H1 (cell line): ENCODE data around the gene PHTF2. TPM values are rescaled to one million over a fixed set of nuclear protein-coding genes. Genes with fewer than 3 reads are reported as not detected.

Experiments used
- CTCF ChIA-PET: fragments of 300-600 bp; sonication (Branson Sonifier 250); formaldehyde crosslinking; loops from one replicate; lab custom pipeline; 2021; ENCODE audit not compliant: partially characterized antibody; lab: Charles Lee
- POLR2A ChIA-PET: fragments of 300-600 bp; sonication (Branson Sonifier 250); formaldehyde crosslinking; loops from one replicate; lab custom pipeline; 2021; ENCODE audit warnings: inconsistent platforms; ENCODE audit not compliant: partially characterized antibody; lab: Charles Lee
- DNase-seq, 2 experiments: peaks; one replicate each; pipeline versions ENCODE4 v3.0.0 to v3.0.0-alpha.2; 2010 to 2022; ENCODE audit warnings: low spot score in 2 of 2, low read depth in 1 of 2, mixed read lengths in 1 of 2
- FAIRE-seq: peaks from 2 replicates; lab custom pipeline; 2011; peaks lifted over from hg19 to GRCh38; lab: Jason Lieb, UNC
- H2AFZ ChIP-seq: 2 replicates; pipeline ENCODE4 v1.8.1; 2012; ENCODE audit warnings: low read length, inconsistent platforms
- H2AK5ac ChIP-seq: 2 replicates; pipeline ENCODE4 v1.6.1; 2013; ENCODE audit warnings: low read depth, low read length
- H2BK120ac ChIP-seq: replicated peaks from 2 replicates; pipeline ENCODE3; 2013; ENCODE audit warnings: low read depth, low read length, inconsistent platforms
- H2BK12ac ChIP-seq: 2 replicates; pipeline ENCODE4 v1.6.1; 2013; ENCODE audit warnings: low read depth, low read length
- H2BK15ac ChIP-seq: 2 replicates; pipeline ENCODE4 v1.6.1; 2013; ENCODE audit warnings: low read length
- H2BK20ac ChIP-seq: 2 replicates; pipeline ENCODE4 v1.6.1; 2013; ENCODE audit warnings: low read length
- H2BK5ac ChIP-seq: 2 replicates; pipeline ENCODE4 v1.6.1; 2013; ENCODE audit warnings: low read depth, low read length
- H3K14ac ChIP-seq: 2 replicates; pipeline ENCODE4 v1.6.1; 2013; ENCODE audit warnings: inconsistent platforms; ENCODE audit not compliant: insufficient read length
- H3K18ac ChIP-seq: 2 replicates; pipeline ENCODE4 v1.6.1; 2013; ENCODE audit warnings: low read length; ENCODE audit errors: extremely low read depth
- H3K23ac ChIP-seq: 2 replicates; pipeline ENCODE4 v1.6.1; 2013; ENCODE audit warnings: inconsistent platforms; ENCODE audit not compliant: insufficient read length
- H3K23me2 ChIP-seq: 2 replicates; pipeline ENCODE4 v1.6.1; 2013; ENCODE audit warnings: low read depth, low read length
- H3K27ac ChIP-seq: 2 replicates; pipeline ENCODE4 v1.6.1; 2011; ENCODE audit warnings: low read depth, low read length, inconsistent platforms
- H3K27me3 ChIP-seq, 4 experiments: replicated peaks in 1 of 4; 1 replicate in 1 of 4; 2 replicates in 3 of 4; pipeline versions ENCODE4 v1.6.1 to v1.8.1; 2011 to 2013; ENCODE audit warnings: low read length in 3 of 4, mild to moderate bottlenecking in 3 of 4, inconsistent platforms in 2 of 4, mixed read lengths in 2 of 4, moderate library complexity in 1 of 4; ENCODE audit not compliant: control insufficient read depth in 3 of 4, insufficient read depth in 3 of 4; ENCODE audit errors: extremely low read depth in 1 of 4
- H3K36me3 ChIP-seq, 4 experiments: 2 replicates each; pipeline versions ENCODE4 v1.6.1 to v1.8.1; 2011 to 2013; ENCODE audit warnings: mild to moderate bottlenecking in 4 of 4, low read length in 3 of 4, moderate library complexity in 2 of 4, control low read depth in 1 of 4, inconsistent platforms in 1 of 4; ENCODE audit not compliant: insufficient read depth in 4 of 4, control insufficient read depth in 2 of 4
- H3K4ac ChIP-seq: replicated peaks from 2 replicates; pipeline ENCODE3; 2013; ENCODE audit warnings: low read length, low read depth, mixed read lengths, inconsistent platforms; ENCODE audit not compliant: insufficient read length
- H3K4me1 ChIP-seq, 4 experiments: replicated peaks in 1 of 4; 1 replicate in 1 of 4; 2 replicates in 3 of 4; pipeline versions ENCODE4 v1.6.1 to v1.8.1; 2011 to 2013; ENCODE audit warnings: low read length in 3 of 4, inconsistent platforms in 2 of 4, mixed read lengths in 1 of 4; ENCODE audit not compliant: insufficient read depth in 4 of 4, control insufficient read depth in 3 of 4
- H3K4me2 ChIP-seq, 2 experiments: 2 replicates each; pipeline versions ENCODE4 v1.6.1 to v1.8.1; 2011 to 2013; ENCODE audit warnings: low read depth in 2 of 2, low read length in 2 of 2, control low read depth in 1 of 2, inconsistent platforms in 1 of 2, mild to moderate bottlenecking in 1 of 2; ENCODE audit not compliant: insufficient read depth in 1 of 2
- H3K4me3 ChIP-seq, 4 experiments: fragments of 200-600, 300-600 bp in 1 of 4; sonication (generic), shearing (Covaris generic), sonication (Bioruptor Twin) in 1 of 4; 2 replicates each; pipeline versions ENCODE4 v1.5.1 to v1.8.1; 2011 to 2016; ENCODE audit warnings: low read length in 4 of 4, low read depth in 3 of 4, control low read depth in 2 of 4, inconsistent platforms in 2 of 4, mild to moderate bottlenecking in 2 of 4, mixed read lengths in 1 of 4, moderate library complexity in 1 of 4; ENCODE audit not compliant: insufficient read depth in 2 of 4; ENCODE audit errors: extremely low read depth in 1 of 4
- H3K56ac ChIP-seq: replicated peaks from 2 replicates; pipeline ENCODE3; 2013; ENCODE audit warnings: low read depth, mild to moderate bottlenecking, mixed read lengths, low read length, inconsistent platforms; ENCODE audit not compliant: insufficient read length
- H3K79me1 ChIP-seq: 2 replicates; pipeline ENCODE4 v1.6.1; 2013; ENCODE audit warnings: low read depth, low read length, control low read depth
- H3K79me2 ChIP-seq, 2 experiments: 2 replicates each; pipeline versions ENCODE4 v1.6.1 to v1.8.1; 2012 to 2013; ENCODE audit warnings: low read length in 2 of 2, mild to moderate bottlenecking in 2 of 2, inconsistent platforms in 1 of 2; ENCODE audit not compliant: insufficient read depth in 2 of 2, control insufficient read depth in 1 of 2
- H3K9ac ChIP-seq, 4 experiments: replicated peaks in 1 of 4; 1 replicate in 1 of 4; 2 replicates in 3 of 4; pipeline versions ENCODE4 v1.6.1 to v1.8.1; 2011 to 2013; ENCODE audit warnings: low read depth in 3 of 4, low read length in 3 of 4, control low read depth in 2 of 4, mild to moderate bottlenecking in 2 of 4, moderate library complexity in 2 of 4, inconsistent platforms in 1 of 4; ENCODE audit errors: extremely low read depth in 1 of 4
- H3K9me3 ChIP-seq, 2 experiments: 2 replicates each; pipeline versions ENCODE4 v1.6.1 to v1.8.1; 2012 to 2013; ENCODE audit warnings: mild to moderate bottlenecking in 2 of 2, moderate library complexity in 2 of 2, control low read depth in 1 of 2, inconsistent platforms in 1 of 2, low read depth in 1 of 2, low read length in 1 of 2, mixed read lengths in 1 of 2; ENCODE audit not compliant: insufficient read depth in 2 of 2
- H4K20me1 ChIP-seq, 2 experiments: replicated peaks in 1 of 2; 2 replicates each; pipeline versions ENCODE3 to v1.8.1; 2011 to 2013; ENCODE audit warnings: inconsistent platforms in 2 of 2, low read length in 2 of 2, mild to moderate bottlenecking in 1 of 2; ENCODE audit not compliant: insufficient read depth in 2 of 2, control insufficient read depth in 1 of 2
- H4K5ac ChIP-seq: 2 replicates; pipeline ENCODE4 v1.6.1; 2013; ENCODE audit warnings: low read length, low read depth, mixed read lengths, inconsistent platforms; ENCODE audit not compliant: insufficient read length
- H4K8ac ChIP-seq: 2 replicates; pipeline ENCODE4 v1.8.0; 2013; ENCODE audit warnings: mild to moderate bottlenecking, moderate library complexity, low read length, inconsistent platforms; ENCODE audit not compliant: insufficient read depth; ENCODE audit errors: extremely low read depth
- H4K91ac ChIP-seq: replicated peaks from 2 replicates; pipeline ENCODE3; 2013; ENCODE audit warnings: low read length, mixed read lengths, inconsistent platforms; ENCODE audit not compliant: insufficient read length
- SIX5 ChIP-seq: IDR thresholded peaks from 2 replicates; pipeline ENCODE4 v1.6.1; 2011; ENCODE audit warnings: mild to moderate bottlenecking, low read depth, low read length
- TBP ChIP-seq: IDR thresholded peaks from 2 replicates; pipeline ENCODE4 v1.6.1; 2011; ENCODE audit warnings: low read depth, low read length, improper control_type of control experiment
- WGBS, 2 experiments: shearing (Covaris generic) in 1 of 2; methylation state at CpG; one replicate each; pipeline versions ENCODE4 v1.1.6 to v1.1.7; 2013 to 2015; ENCODE audit warnings: low lambda C conversion rate in 2 of 2, mixed read lengths in 2 of 2, inconsistent platforms in 1 of 2, low coverage in 1 of 2, missing lambda C conversion rate in 1 of 2; ENCODE audit not compliant: insufficient replicate concordance in 2 of 2, insufficient coverage in 1 of 2, insufficient read length in 1 of 2; ENCODE audit errors: extremely low coverage in 1 of 2, missing lambda C conversion rate in 1 of 2; 5-methylcytosine and 5-hydroxymethylcytosine counted together
- polyA plus RNA-seq, 7 experiments: library from polyadenylated mRNA; depleted of rRNA in 3 of 7; stranded (reverse) in 5 of 7; unstranded in 2 of 7; fragments of >200 nt in 5 of 7; fragments of 200-250 nt in 2 of 7; gene quantifications; 1 replicate in 5 of 7; 2 replicates in 1 of 7; 4 replicates in 1 of 7; pipeline versions ENCODE4 v1.2.1 to v1.2.3, GENCODE V29; 2011 to 2013; ENCODE audit warnings: missing spikeins in 2 of 7, mixed read lengths in 2 of 7
- total RNA-seq: library from RNA; stranded (reverse); fragmentation: NEBNext Ultra II Directional; extraction: Animal tissue kit (Norgen Biotek cat#: 25700); gene quantifications from 2 replicates; pipeline ENCODE4 v1.2.1, GENCODE V29; 2021
- TF ChIP-seq, protein P1 (sequence below): IDR thresholded peaks from 2 replicates; pipeline ENCODE4 v1.6.1; 2012; ENCODE audit warnings: low read length, inconsistent platforms

Gene PHTF2
- total and polyA plus RNA-seq, 2 of the 8 experiments (the other 6 are each of a cell fraction or from before 2014, with no cell fraction given): 9.0 to 25.4 TPM

DNA sequence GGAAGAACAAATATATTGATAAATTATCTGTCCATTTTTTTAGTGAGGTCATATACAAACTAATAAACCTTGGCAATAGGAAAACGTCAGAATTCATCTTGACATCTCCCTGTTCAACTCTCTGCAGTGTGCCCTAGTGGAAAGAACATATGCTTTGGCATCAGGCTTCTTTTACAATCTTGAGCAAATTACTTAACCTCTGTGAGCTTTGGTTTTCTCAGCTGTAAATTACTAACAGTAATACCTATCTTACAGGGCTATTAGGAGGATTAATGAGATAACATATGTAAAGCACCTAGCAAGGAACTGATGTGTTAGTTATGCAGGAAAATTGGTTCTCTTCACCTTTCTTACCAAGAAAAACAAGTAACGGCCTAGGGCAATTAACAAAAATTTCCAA, 161.8 kb downstream of the PHTF2 start:
- Histone ChIP-seq H4K20me1 (no peaks in the 10 kb centered on the region), H3K9ac (no peak overlapping the region), H3K4ac (no peak overlapping the region), H2AK5ac (no peak overlapping the region), H3K79me2 (no peaks in the 10 kb centered on the region), H2BK5ac (no peak overlapping the region), H2BK120ac (no peak overlapping the region), H3K27ac (no peak overlapping the region), H4K91ac (no peak overlapping the region), H2AFZ (no peak overlapping the region), H3K27me3 (no peaks in the 10 kb centered on the region), H2BK20ac (no peak overlapping the region), H4K5ac (no peak overlapping the region), H4K8ac (no peak overlapping the region), H3K4me2 (no peak overlapping the region), H3K4me1 (no peaks in the 10 kb centered on the region), H3K18ac (no peak overlapping the region), H3K23ac (no peak overlapping the region), H3K79me1 (no peaks in the 10 kb centered on the region), H3K9me3 (no peaks in the 10 kb centered on the region), H3K4me3 (no peak overlapping the region), H3K23me2 (no peaks in the 10 kb centered on the region), H3K56ac (no peak overlapping the region), H2BK12ac (no peak overlapping the region), H3K14ac (no peak overlapping the region), H3K36me3 (no peaks in the 10 kb centered on the region), H2BK15ac (no peak overlapping the region)
- no peak for FAIRE-seq
- DNase-seq: no peak
- POLR2A ChIA-PET: no interaction called here
- WGBS, 2 experiments: 86% methylated on average over 2 of the region's 2 CpGs; no CpG with 5 or more reads in 1 of the 2 experiments
- CTCF ChIA-PET: interaction anchor here (0.7 to 2.5 kb wide), 5 partner anchors 12 to 80 kb away, joined by 3 to 9 read pairs (median 4); no protein-coding TSS in a partner anchor
- TF ChIP-seq SIX5 (no peak), TBP (no peak)
- TF ChIP-seq, protein P1, sequence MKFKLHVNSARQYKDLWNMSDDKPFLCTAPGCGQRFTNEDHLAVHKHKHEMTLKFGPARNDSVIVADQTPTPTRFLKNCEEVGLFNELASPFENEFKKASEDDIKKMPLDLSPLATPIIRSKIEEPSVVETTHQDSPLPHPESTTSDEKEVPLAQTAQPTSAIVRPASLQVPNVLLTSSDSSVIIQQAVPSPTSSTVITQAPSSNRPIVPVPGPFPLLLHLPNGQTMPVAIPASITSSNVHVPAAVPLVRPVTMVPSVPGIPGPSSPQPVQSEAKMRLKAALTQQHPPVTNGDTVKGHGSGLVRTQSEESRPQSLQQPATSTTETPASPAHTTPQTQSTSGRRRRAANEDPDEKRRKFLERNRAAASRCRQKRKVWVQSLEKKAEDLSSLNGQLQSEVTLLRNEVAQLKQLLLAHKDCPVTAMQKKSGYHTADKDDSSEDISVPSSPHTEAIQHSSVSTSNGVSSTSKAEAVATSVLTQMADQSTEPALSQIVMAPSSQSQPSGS: no peak
